ENCODE results near the gene PRAMEF7. TPM values are rescaled to one million over a fixed set of nuclear protein-coding genes. Genes with fewer than 3 reads are reported as not detected.
"Not testable (repeated sequence)": the region's sequence is repeated elsewhere in the genome, so short reads cannot be mapped to it uniquely, and the experiment has no call there.

Gene PRAMEF7
- total RNA-seq, result not detected in 2 replicates

DNA sequence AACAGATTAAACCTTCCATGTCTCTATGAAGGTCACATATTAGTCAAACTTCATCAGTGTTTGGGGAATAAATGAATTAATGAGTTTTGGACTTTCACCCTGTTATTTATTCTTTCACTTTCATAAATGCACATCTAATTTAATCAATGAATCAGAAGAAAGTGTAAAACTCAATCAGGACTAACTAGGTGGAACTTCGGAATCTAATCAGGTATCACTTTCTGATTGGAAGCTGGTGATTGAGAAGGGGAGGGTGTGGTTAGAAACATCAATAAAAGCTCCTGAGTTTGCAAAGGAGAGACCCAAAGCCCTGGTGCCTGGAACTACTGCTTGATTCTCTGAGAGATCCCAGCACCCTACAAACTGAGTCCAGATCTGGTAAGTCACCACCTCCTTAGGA lies at the start of gene PRAMEF7:
Gene PRAMEF7, plus strand, starts transcription at position 301 of the 400 bp plus-strand sequence. CDS start 1,083 bp downstream, outside the sequence.
- intact Hi-C loops (cut with micrococcal nuclease), result not testable (repeated sequence)

GRCh38 chr1:12878453-12878852 lies 38.0 kb upstream of the PRAMEF7 start:
- intact Hi-C loops (cut with micrococcal nuclease), result not testable (repeated sequence)

- intact Hi-C loops (cut with micrococcal nuclease), result not testable (repeated sequence)
Measured at GRCh38 chr1:12886101-12886500, 30.3 kb upstream of the PRAMEF7 start, which contains the start of gene PRAMEF4. TSS of gene PRAMEF4 (minus strand) at chr1:12886201. CDS start at chr1:12883394, 2,807 bp downstream.

DNA sequence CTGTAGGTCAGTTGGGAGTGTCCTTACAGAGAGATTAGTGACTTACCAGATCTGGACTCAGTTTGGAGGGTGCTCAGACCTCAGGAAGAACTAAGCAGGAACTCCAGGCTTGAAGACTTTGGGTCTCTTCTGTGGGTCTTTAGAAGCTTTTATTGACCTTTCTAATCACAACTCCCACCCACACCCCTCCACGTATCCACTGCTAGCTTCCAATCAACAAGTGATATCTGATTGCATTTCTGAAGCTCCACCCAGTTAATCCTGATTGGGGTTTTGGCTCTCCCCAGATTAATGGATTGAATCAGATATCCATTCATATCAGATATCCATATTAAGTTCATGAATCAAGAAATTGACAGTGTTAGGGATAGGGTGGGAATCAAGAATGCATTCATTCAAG lies 18.2 kb upstream of the PRAMEF7 start, which contains the start of gene PRAMEF10:
Gene PRAMEF10, minus strand, starts transcription at position 101 of the 400 bp plus-strand sequence. CDS start 2,423 bp downstream, outside the sequence.
- intact Hi-C loops (cut with micrococcal nuclease), result not testable (repeated sequence)

- intact Hi-C loops (cut with micrococcal nuclease), result not testable (repeated sequence)
Measured at GRCh38 chr1:12899186-12899585, 17.2 kb upstream of the PRAMEF7 start.

DNA sequence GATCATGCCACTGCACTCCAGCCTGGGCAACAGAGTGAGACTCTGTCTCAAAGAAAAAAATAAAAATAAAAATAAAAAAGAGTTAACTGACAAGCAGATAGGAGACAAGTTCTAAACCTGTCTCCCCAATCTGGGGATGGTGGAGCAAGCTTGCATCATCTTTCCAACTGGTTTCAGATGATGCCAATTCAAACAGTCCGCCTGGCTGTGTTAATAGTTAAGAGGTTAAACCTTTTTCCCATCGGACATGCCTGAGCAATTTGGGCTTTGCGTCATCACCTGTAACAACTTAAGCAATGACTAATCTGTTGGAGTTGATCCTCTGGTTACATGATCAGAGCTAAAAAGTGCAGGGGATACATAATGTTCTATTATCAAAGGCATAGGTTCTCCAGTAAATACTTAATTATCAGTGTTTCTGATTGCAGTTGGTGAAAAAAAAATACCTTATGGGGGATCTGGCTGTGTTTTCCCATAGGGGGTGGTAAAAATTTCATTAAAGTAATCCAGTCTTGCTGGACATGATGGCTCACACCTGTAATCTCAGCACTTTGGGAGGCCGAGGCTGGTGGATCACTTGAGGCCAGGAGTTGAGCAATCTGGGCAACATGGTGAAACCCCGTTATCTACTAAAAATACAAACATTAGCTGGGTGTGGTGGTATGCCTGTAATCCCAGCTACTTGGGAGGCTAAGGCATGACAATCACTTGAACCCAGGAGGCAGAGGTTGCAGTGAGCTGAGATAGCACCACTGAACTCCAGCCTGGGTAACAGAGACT lies 12.4 kb upstream of the PRAMEF7 start:
- intact Hi-C loops (cut with micrococcal nuclease), result not testable (repeated sequence)

DNA sequence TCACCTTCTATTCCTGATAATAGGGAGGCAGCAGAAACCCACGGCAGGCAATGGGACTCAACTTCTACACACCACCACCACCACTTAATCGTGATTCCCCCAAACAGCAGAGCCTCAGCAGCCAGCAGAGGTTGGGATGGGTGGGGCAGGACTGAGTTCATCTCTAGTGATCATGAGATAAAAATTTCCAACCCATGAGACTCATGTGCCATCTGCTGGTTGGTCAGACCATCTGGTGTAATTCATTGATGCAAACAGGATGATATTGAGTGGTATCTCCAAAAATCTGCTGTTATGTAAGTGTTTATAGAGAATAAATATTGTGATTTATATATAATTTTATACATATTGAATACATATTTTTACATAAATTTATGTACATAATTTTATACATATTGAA lies 5.3 kb downstream of the PRAMEF7 start:
- intact Hi-C loops (cut with micrococcal nuclease), result not testable (repeated sequence)

DNA sequence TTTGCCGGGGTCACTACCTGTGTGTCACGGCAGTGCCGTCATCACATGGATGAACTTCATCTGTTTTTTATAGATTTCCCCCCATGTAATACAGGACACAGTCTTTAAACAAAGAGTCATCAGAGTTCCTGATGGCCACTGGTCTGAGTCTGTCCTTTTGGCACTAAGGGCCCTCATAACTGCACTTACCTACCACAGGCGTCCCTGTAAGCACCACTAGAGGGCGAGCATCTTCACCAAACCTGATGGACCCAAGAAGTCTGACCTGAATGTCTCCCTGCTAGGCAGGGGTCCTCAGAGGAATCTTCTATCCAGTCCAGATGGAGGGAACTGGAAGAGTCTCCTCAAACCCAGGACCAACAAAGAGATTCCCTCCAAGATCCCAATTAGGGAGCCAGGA lies 8.0 kb downstream of the PRAMEF7 start:
- intact Hi-C loops (cut with micrococcal nuclease), result not testable (repeated sequence)

DNA sequence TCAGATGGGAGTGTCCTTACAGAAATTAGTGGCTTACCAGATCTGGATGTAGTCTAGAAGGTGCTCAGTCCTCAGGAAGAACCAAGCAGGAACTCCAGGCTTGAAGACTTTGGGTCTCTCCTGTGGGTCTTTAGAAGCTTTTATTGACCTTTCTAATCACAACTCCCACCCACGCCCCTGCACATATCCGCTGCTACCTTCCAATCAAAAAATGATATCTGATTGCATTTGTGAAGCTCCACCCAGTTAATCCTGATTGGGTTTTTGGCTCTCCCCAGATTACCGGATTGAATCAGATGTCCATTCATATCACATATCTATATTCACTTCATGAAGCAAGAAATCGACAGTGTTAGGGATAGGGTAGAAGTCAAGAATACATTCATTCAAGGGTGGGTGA lies 31.1 kb downstream of the PRAMEF7 start, which contains the start of gene PRAMEF6:
Gene PRAMEF6, minus strand, starts transcription at position 101 of the 400 bp plus-strand sequence. CDS start 5,062 bp downstream, outside the sequence.
- intact Hi-C loops (cut with micrococcal nuclease), result not testable (repeated sequence)

Other genes with a start within 250 kb of the PRAMEF7 start
- not detected in 2 replicates for gene AADACL3, start 200.5 kb upstream of the PRAMEF7 start, total RNA-seq
- not detected in 2 replicates for gene CFAP107, start 170.4 kb upstream of the PRAMEF7 start, total RNA-seq
- gene PRAMEF12, start 142.9 kb upstream of the PRAMEF7 start, total RNA-seq, result not detected in 2 replicates
- gene PRAMEF1, start 125.2 kb upstream of the PRAMEF7 start, total RNA-seq, result not detected in 2 replicates
- not detected in 2 replicates for gene PRAMEF11, start 85.2 kb upstream of the PRAMEF7 start, total RNA-seq
- gene HNRNPCL1, start 67.9 kb upstream of the PRAMEF7 start, total RNA-seq, result not detected in 2 replicates
- not detected in 2 replicates for gene PRAMEF2, start 59.5 kb upstream of the PRAMEF7 start, total RNA-seq
- not detected in 2 replicates for gene PRAMEF4, start 30.4 kb upstream of the PRAMEF7 start, total RNA-seq
- not detected in 2 replicates for gene PRAMEF10, start 18.3 kb upstream of the PRAMEF7 start, total RNA-seq
- not detected in 2 replicates for gene PRAMEF6, start 31.0 kb downstream of the PRAMEF7 start, total RNA-seq
- gene PRAMEF27, start 140.0 kb downstream of the PRAMEF7 start, total RNA-seq, result not detected in 2 replicates
- gene HNRNPCL3, start 144.2 kb downstream of the PRAMEF7 start, total RNA-seq, result not detected in 2 replicates
- gene PRAMEF25, start 154.2 kb downstream of the PRAMEF7 start, total RNA-seq, result not detected in 2 replicates
- not detected in 2 replicates for gene HNRNPCL2, start 200.2 kb downstream of the PRAMEF7 start, total RNA-seq
- gene PRAMEF26, start 239.4 kb downstream of the PRAMEF7 start, total RNA-seq, result not detected in 2 replicates
- gene HNRNPCL4, start 249.0 kb downstream of the PRAMEF7 start, total RNA-seq, result not detected in 2 replicates